Muscle of back (tissue), 11 donors: ENCODE results near the gene XXYLT1. TPM values are rescaled to one million over a fixed set of nuclear protein-coding genes. Genes with fewer than 3 reads are reported as not detected.
"Not testable (repeated sequence)": the region's sequence is repeated elsewhere in the genome, so short reads cannot be mapped to it uniquely, and the experiment has no call there.

Source experiments
- DNase-seq, 3 donors: peaks; one replicate each; pipeline versions ENCODE4 v3.0.0 to v3.0.0-alpha.2; 2013
- polyA plus RNA-seq, 10 donors: library from polyadenylated mRNA; unstranded; fragments of 120-200 nt; gene quantifications; one replicate each; pipeline ENCODE4 v1.2.1, GENCODE V29; 2013; ENCODE audit not compliant: insufficient read length in 10 of 10

Gene XXYLT1
- polyA plus RNA-seq, 10 donors, result 17.8 to 32.2 (median 22.8) TPM

GRCh38 chr3:195046441-195046840, 224.5 kb downstream of the XXYLT1 start:
- DNase-seq, result no peak

GRCh38 chr3:195045481-195046210, 225.3 kb downstream of the XXYLT1 start:
- DNase-seq, result no peak

GRCh38 chr3:195044411-195044810, 226.5 kb downstream of the XXYLT1 start:
- no peak for DNase-seq

- no peak for DNase-seq
Observed at GRCh38 chr3:195043607-195044339, 227.2 kb downstream of the XXYLT1 start.

- DNase-seq, result no peak
Observed at GRCh38 chr3:195042743-195043606, 228.0 kb downstream of the XXYLT1 start.

GRCh38 chr3:195041871-195042742, 228.9 kb downstream of the XXYLT1 start:
- no peak for DNase-seq

- DNase-seq, result no peak
Observed at GRCh38 chr3:195040773-195041520, 230.0 kb downstream of the XXYLT1 start.

- DNase-seq, result no peak
Observed at GRCh38 chr3:195040094-195040493, 230.9 kb downstream of the XXYLT1 start.

GRCh38 chr3:195039180-195039843, 231.6 kb downstream of the XXYLT1 start:
- DNase-seq, result no peak

- no peak for DNase-seq
Observed at GRCh38 chr3:195038161-195038560, 232.8 kb downstream of the XXYLT1 start.

- DNase-seq, result not testable (repeated sequence)
Observed at GRCh38 chr3:195037586-195037985, 233.4 kb downstream of the XXYLT1 start.

- DNase-seq, result no peak
Observed at GRCh38 chr3:195036974-195037373, 234.0 kb downstream of the XXYLT1 start.

GRCh38 chr3:195036574-195036973, 234.4 kb downstream of the XXYLT1 start:
- no peak for DNase-seq

- DNase-seq, result no peak
Observed at GRCh38 chr3:195036203-195036505, 234.8 kb downstream of the XXYLT1 start.

- DNase-seq, result no peak
Observed at GRCh38 chr3:195035345-195036202, 235.4 kb downstream of the XXYLT1 start.

- no peak for DNase-seq
Observed at GRCh38 chr3:195034541-195034940, 236.4 kb downstream of the XXYLT1 start.

GRCh38 chr3:195034101-195034500, 236.9 kb downstream of the XXYLT1 start:
- DNase-seq, result no peak

GRCh38 chr3:195033531-195034091, 237.3 kb downstream of the XXYLT1 start:
- no peak for DNase-seq

- no peak for DNase-seq
Observed at GRCh38 chr3:195032955-195033354, 238.0 kb downstream of the XXYLT1 start.
